Testis (tissue), 5 donors: Measurements from ENCODE around the gene DDX47. TPM values are rescaled to one million over a fixed set of nuclear protein-coding genes. Genes with fewer than 3 reads are reported as not detected.
A peak's percentile ranks its signal among the peaks of the same experiment; 100 is the strongest.

Experiments
- DNase-seq: peaks from one replicate; pipeline ENCODE4 v3.0.0-alpha.2; 2019
- H3K27ac ChIP-seq, 2 donors: fragments of 200-600 bp; sonication (generic); one replicate each; pipeline ENCODE4 v1.5.1; 2019
- H3K27me3 ChIP-seq: fragments of 200-600 bp; sonication (generic); one replicate; pipeline ENCODE4 v1.5.1; 2019
- H3K36me3 ChIP-seq: fragments of 200-600 bp; sonication (generic); one replicate; pipeline ENCODE4 v1.5.1; 2017; ENCODE audit warnings: low read depth; ENCODE audit errors: missing control alignments
- H3K4me1 ChIP-seq: fragments of 200-600 bp; sonication (generic); one replicate; pipeline ENCODE4 v1.5.1; 2019
- H3K4me3 ChIP-seq, 2 donors: fragments of 200-600 bp; sonication (generic); one replicate each; pipeline ENCODE4 v1.5.1; 2017 to 2019
- H3K9me3 ChIP-seq: fragments of 200-600 bp; sonication (generic); one replicate; pipeline ENCODE4 v1.5.1; 2017
- POLR2A ChIP-seq: fragments of 450-650 bp; IDR thresholded peaks from one replicate; pipeline ENCODE4 v1.6.1; 2017; ENCODE audit warnings: antibody characterized with exemption, mild to moderate bottlenecking, moderate library complexity
- WGBS, 2 donors: methylation state at CpG; one replicate each; pipeline ENCODE4 v1.1.5; 2018; 5-methylcytosine and 5-hydroxymethylcytosine counted together
- intact Hi-C: fragments of 100-400 bp; cut with DNase I; formaldehyde crosslinking; loops from one replicate; pipeline ENCODE4 v1.15.1; 2023; ENCODE audit warnings: low total_unique reads
- long read RNA-seq, 2 donors: transcript quantifications; one replicate each; lab custom pipeline, GENCODE V29; 2026
- polyA plus RNA-seq: library from polyadenylated mRNA; stranded (reverse); fragments of 350-450 nt; fragmentation: Illumina TruSeq; extraction: RNeasy Lipid Tissue Mini Kit (QIAGEN cat#74804); gene quantifications from one replicate; pipeline ENCODE4 v1.2.3, GENCODE V29; 2014; ENCODE audit warnings: low read depth, low replicate concordance; ENCODE audit not compliant: insufficient read depth
- total RNA-seq, 2 donors: library from RNA; depleted of rRNA; stranded (reverse); fragments of >200 nt; gene quantifications; one replicate each; pipeline ENCODE4 v1.2.3, GENCODE V29; 2016
- TF ChIP-seq, protein P1 (sequence below), 3 experiments: fragments of 450-650 bp in 2 of 3; fragments of 200-600 bp in 1 of 3; sonication (generic) in 1 of 3; IDR thresholded peaks; one replicate each; pipeline ENCODE4 v1.5.1; 2016 to 2019; ENCODE audit warnings: antibody characterized with exemption in 3 of 3, mild to moderate bottlenecking in 2 of 3, moderate library complexity in 1 of 3

Gene DDX47
- 10 to 100 TPM; 82.4 to 85.4 TPM for total RNA-seq
- 52.4 TPM for polyA plus RNA-seq
- long read RNA-seq, donor 1, transcript DDX47-202 (12 exons, 1,817 nt): major isoform, 30 of 48 reads
- long read RNA-seq, donor 1, partial matches to known transcripts: 18 of 48 reads
- long read RNA-seq, donor 1, other reads (novel, unspliced or antisense): 0 of 48 reads
- long read RNA-seq, donor 2, transcript DDX47-202 (12 exons, 1,817 nt): major isoform, 17 of 17 reads
- long read RNA-seq, donor 2, partial matches to known transcripts: 0 of 17 reads
- long read RNA-seq, donor 2, other reads (novel, unspliced or antisense): 0 of 17 reads

GRCh38 chr12:12813120-12814101 is at the start of gene DDX47:
TSS of gene DDX47 (plus strand) at chr12:12813346. CDS start at chr12:12813368, 22 bp downstream.
- Histone ChIP-seq H3K27ac (peak within 1 kb of the TSS; percentile 57 to 79), H3K4me1 (peaks cover 34% of the 10 kb centered on the region), H3K27me3 (no peaks in the 10 kb centered on the region), H3K36me3 (no peaks in the 10 kb centered on the region), H3K9me3 (no peaks in the 10 kb centered on the region), H3K4me3 (peak within 1 kb of the TSS; percentile 78 to 87)
- intact Hi-C loops: no loop called here
- 1 to 2% methylated on average over 23 to 35 of the region's 35 CpGs for WGBS, 2 donors
- peak; percentile 98 for DNase-seq
- no peak for TF ChIP-seq POLR2A
- TF ChIP-seq, protein P1, sequence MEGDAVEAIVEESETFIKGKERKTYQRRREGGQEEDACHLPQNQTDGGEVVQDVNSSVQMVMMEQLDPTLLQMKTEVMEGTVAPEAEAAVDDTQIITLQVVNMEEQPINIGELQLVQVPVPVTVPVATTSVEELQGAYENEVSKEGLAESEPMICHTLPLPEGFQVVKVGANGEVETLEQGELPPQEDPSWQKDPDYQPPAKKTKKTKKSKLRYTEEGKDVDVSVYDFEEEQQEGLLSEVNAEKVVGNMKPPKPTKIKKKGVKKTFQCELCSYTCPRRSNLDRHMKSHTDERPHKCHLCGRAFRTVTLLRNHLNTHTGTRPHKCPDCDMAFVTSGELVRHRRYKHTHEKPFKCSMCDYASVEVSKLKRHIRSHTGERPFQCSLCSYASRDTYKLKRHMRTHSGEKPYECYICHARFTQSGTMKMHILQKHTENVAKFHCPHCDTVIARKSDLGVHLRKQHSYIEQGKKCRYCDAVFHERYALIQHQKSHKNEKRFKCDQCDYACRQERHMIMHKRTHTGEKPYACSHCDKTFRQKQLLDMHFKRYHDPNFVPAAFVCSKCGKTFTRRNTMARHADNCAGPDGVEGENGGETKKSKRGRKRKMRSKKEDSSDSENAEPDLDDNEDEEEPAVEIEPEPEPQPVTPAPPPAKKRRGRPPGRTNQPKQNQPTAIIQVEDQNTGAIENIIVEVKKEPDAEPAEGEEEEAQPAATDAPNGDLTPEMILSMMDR (IDR thresholded peaks at IDR 0.05): peak; percentile 98 to 99 (median 98)

- no peaks in the 10 kb centered on the region for H3K9me3 ChIP-seq
- intact Hi-C loops: no loop called here
Measured at GRCh38 chr12:12764824-12765223, 48.3 kb upstream of the DDX47 start.

DNA sequence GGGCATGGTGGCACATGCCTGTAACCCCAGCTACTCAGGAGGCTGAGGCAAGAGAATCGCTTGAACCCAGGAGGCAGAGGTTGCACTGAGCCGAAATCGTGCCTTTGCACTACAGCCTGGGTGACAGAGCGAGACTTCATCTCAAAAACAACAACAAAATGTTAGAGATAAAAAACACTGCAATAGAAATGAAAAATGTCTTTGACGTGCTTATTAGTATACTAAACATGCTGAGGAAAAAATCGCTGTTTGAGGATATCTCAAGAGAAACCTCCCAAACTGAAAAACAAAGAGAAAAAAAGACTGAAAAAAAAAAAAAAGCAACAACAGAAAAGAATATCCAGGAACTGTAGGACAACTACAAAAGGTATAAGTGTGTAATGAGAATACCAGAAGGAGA is 42.9 kb upstream of the DDX47 start:
- intact Hi-C loops: no loop called here
- DNase-seq: no peak

More at GRCh38 chr12:12764824-12765223, 48.3 kb upstream of the DDX47 start:
- Histone ChIP-seq H3K27ac (no peak overlapping the region), H3K4me3 (no peak overlapping the region), H3K27me3 (no peaks in the 10 kb centered on the region), H3K36me3 (no peaks in the 10 kb centered on the region), H3K4me1 (no peaks in the 10 kb centered on the region)
- TF ChIP-seq, protein P1 (IDR thresholded peaks at IDR 0.05): no peak
- TF ChIP-seq POLR2A: no peak
- no peak for DNase-seq

DNA sequence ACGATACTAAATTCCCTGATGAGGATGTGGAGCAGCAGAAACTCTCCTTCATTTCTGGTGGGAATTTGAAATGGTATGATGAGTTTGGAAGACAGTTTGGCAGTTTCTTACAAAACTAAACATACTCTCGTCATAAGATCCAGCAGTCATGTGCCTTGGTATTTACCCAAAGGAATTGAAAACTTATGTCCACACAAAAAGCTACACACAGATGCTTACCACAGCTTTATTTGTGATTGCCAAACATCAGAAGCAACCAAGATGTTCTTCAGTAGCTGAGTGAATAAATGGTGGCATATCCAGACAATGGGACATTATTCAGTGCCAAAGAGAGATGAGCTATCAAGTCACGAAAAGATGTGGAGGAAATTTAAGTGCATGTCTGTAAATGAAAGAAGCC is 38.4 kb upstream of the DDX47 start:
- no peaks in the 10 kb centered on the region for H3K9me3 ChIP-seq
- H3K4me1 ChIP-seq: no peaks in the 10 kb centered on the region
- TF ChIP-seq, protein P1 (IDR thresholded peaks at IDR 0.05): no peak
- intact Hi-C loops: no loop called here
- no peaks in the 10 kb centered on the region for H3K36me3 ChIP-seq
- H3K27ac ChIP-seq: no peak overlapping the region
- 57 to 62% methylated on average over 3 of the region's 3 CpGs for WGBS, 2 donors
- H3K4me3 ChIP-seq: no peak overlapping the region
- H3K27me3 ChIP-seq: no peaks in the 10 kb centered on the region
- no peak for DNase-seq

More for the DNA sequence above, 42.9 kb upstream of the DDX47 start:
- H3K27ac ChIP-seq: no peak overlapping the region
- 93 to 98% methylated on average over 6 of the region's 6 CpGs for WGBS, 2 donors
- TF ChIP-seq, protein P1 (IDR thresholded peaks at IDR 0.05): no peak
- TF ChIP-seq POLR2A: no peak
- H3K9me3 ChIP-seq: no peaks in the 10 kb centered on the region
- no peak overlapping the region for H3K4me3 ChIP-seq
- no peaks in the 10 kb centered on the region for H3K36me3 ChIP-seq
- H3K27me3 ChIP-seq: no peaks in the 10 kb centered on the region
- H3K4me1 ChIP-seq: no peaks in the 10 kb centered on the region
